A549 (cell line): ENCODE results near the gene WIF1.

ENCODE experiments used
- CEBPB ChIP-seq, 2 experiments: fragments of >200 bp in 1 of 2; sonication (Bioruptor Twin) in 1 of 2; formaldehyde crosslinking in 1 of 2; IDR thresholded peaks; 2 replicates each; pipeline ENCODE4 v1.6.1; 2012 to 2016
- CTCF ChIP-seq: fragments of >200 bp; sonication (Bioruptor Twin); formaldehyde crosslinking; IDR thresholded peaks from 3 replicates; pipeline ENCODE4 v1.5.1; 2016
- JUNB ChIP-seq: fragments of >200 bp; sonication (Bioruptor Twin); formaldehyde crosslinking; IDR thresholded peaks from 2 replicates; pipeline ENCODE4 v1.6.1; 2016
- POLR2AphosphoS2 ChIP-seq: conservative IDR thresholded peaks from 2 replicates; pipeline ENCODE4 v1.6.1; 2012; ENCODE audit warnings: low read length, improper control_type of control experiment, inconsistent platforms
- RNF2 ChIP-seq: fragments of 200-600 bp; sonication (generic); IDR thresholded peaks from 2 replicates; pipeline ENCODE4 v1.6.1; 2016; ENCODE audit warnings: low read depth, mild to moderate bottlenecking, antibody characterized with exemption, moderate library complexity, borderline replicate concordance

GRCh38 chr12:65164774-65165173 lies 43.7 kb upstream of the WIF1 start:
- TF ChIP-seq CTCF = no peak
- TF ChIP-seq RNF2 = no peak
- TF ChIP-seq CEBPB (IDR thresholded peaks at IDR 0.05) = no peak
- TF ChIP-seq POLR2AphosphoS2 = no peak
- TF ChIP-seq JUNB = no peak
